HCT116 (cell line): ENCODE data around the gene NAV3.

ENCODE experiments used
- EZH2 ChIP-seq: fragments of 200-600 bp; sonication (generic); IDR thresholded peaks from 2 replicates; pipeline ENCODE4 v1.6.1; 2017; ENCODE audit warnings: antibody characterized with exemption, mixed run types
- EZH2phosphoT487 ChIP-seq: fragments of 200-600 bp; IDR thresholded peaks from 2 replicates; pipeline ENCODE4 v1.6.1; 2018; ENCODE audit warnings: antibody characterized with exemption, borderline replicate concordance
- JUND ChIP-seq: IDR thresholded peaks from 2 replicates; pipeline ENCODE4 v1.6.1; 2012
- POLR2A ChIP-seq: IDR thresholded peaks from 2 replicates; pipeline ENCODE4 v1.7.0; 2011; ENCODE audit warnings: borderline replicate concordance; ENCODE audit not compliant: insufficient read depth, insufficient read length; ENCODE audit errors: extremely low read depth
- POLR2AphosphoS5 ChIP-seq: IDR thresholded peaks from 2 replicates; pipeline ENCODE4 v1.6.1; 2011; ENCODE audit warnings: mild to moderate bottlenecking, low read depth, low read length, moderate library complexity
- SRF ChIP-seq: IDR thresholded peaks from 2 replicates; pipeline ENCODE4 v1.6.1; 2012; ENCODE audit warnings: low read depth
- TCF7L2 ChIP-seq: IDR thresholded peaks from 2 replicates; pipeline ENCODE4 v1.7.0; 2011; ENCODE audit warnings: borderline replicate concordance, inconsistent platforms; ENCODE audit not compliant: insufficient read depth, insufficient read length; ENCODE audit errors: extremely low read depth
- TF ChIP-seq, protein P1 (sequence below), 3 experiments: fragments of 200-600 bp in 1 of 3; sonication (generic) in 1 of 3; IDR thresholded peaks in 2 of 3; conservative IDR thresholded peaks in 1 of 3; 2 replicates each; pipeline ENCODE4 v1.5.1; 2012 to 2017; ENCODE audit warnings: low read depth in 2 of 3, low read length in 2 of 3, antibody characterized with exemption in 1 of 3, borderline replicate concordance in 1 of 3, control low read depth in 1 of 3, mild to moderate bottlenecking in 1 of 3, mixed read lengths in 1 of 3, mixed run types in 1 of 3, moderate library complexity in 1 of 3; ENCODE audit not compliant: insufficient read depth in 1 of 3
- TF ChIP-seq, protein P2 (sequence below): IDR thresholded peaks from 2 replicates; pipeline ENCODE4 v1.6.1; 2012; ENCODE audit warnings: low read depth
- TF ChIP-seq, protein P3 (sequence below): IDR thresholded peaks from 2 replicates; pipeline ENCODE4 v1.6.1; 2012

DNA sequence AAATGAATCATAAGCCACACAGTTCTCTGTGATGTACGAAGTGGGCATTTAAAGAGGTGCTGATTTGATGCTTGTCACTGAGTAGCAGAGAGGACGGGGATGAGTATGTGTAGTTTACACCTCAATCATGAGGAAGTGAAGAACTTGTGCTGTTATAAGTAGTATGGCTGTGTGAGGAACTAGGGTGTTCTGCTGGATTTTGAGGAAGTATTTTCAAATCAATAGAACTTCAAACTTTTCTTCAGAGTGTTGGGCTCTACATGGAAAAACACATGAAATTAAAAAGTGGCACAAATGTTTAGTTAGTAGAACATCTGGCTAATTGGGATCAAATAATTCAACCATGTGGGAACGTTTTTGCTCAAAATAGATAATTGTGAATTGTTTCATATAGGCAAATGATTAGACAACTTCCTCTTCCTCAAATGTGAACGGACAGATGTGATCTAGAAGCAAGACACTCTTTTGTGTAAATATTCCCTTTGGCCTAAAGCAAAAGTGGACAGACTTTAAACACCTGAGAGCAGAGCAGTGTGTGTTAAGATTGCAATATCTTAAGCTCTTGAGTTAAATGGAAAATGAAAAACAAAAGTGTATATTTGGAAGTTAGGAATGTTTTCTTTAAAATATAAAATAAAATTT is 168.5 kb downstream of the NAV3 start:
- TF ChIP-seq, protein P1, sequence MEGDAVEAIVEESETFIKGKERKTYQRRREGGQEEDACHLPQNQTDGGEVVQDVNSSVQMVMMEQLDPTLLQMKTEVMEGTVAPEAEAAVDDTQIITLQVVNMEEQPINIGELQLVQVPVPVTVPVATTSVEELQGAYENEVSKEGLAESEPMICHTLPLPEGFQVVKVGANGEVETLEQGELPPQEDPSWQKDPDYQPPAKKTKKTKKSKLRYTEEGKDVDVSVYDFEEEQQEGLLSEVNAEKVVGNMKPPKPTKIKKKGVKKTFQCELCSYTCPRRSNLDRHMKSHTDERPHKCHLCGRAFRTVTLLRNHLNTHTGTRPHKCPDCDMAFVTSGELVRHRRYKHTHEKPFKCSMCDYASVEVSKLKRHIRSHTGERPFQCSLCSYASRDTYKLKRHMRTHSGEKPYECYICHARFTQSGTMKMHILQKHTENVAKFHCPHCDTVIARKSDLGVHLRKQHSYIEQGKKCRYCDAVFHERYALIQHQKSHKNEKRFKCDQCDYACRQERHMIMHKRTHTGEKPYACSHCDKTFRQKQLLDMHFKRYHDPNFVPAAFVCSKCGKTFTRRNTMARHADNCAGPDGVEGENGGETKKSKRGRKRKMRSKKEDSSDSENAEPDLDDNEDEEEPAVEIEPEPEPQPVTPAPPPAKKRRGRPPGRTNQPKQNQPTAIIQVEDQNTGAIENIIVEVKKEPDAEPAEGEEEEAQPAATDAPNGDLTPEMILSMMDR (IDR thresholded peaks at IDR 0.05 in 2 of 3, conservative IDR thresholded peaks at IDR 0.05 in 1 of 3; ENCODE audit: borderline replicate concordance in 1 of 3, insufficient read depth in 1 of 3, low read depth in 2 of 3, low read length in 2 of 3), result no peak
- TF ChIP-seq POLR2A (no peak), EZH2 (no peak), POLR2AphosphoS5 (no peak), JUND (no peak), TCF7L2 (no peak), EZH2phosphoT487 (no peak), SRF (no peak)
- TF ChIP-seq, protein P2, sequence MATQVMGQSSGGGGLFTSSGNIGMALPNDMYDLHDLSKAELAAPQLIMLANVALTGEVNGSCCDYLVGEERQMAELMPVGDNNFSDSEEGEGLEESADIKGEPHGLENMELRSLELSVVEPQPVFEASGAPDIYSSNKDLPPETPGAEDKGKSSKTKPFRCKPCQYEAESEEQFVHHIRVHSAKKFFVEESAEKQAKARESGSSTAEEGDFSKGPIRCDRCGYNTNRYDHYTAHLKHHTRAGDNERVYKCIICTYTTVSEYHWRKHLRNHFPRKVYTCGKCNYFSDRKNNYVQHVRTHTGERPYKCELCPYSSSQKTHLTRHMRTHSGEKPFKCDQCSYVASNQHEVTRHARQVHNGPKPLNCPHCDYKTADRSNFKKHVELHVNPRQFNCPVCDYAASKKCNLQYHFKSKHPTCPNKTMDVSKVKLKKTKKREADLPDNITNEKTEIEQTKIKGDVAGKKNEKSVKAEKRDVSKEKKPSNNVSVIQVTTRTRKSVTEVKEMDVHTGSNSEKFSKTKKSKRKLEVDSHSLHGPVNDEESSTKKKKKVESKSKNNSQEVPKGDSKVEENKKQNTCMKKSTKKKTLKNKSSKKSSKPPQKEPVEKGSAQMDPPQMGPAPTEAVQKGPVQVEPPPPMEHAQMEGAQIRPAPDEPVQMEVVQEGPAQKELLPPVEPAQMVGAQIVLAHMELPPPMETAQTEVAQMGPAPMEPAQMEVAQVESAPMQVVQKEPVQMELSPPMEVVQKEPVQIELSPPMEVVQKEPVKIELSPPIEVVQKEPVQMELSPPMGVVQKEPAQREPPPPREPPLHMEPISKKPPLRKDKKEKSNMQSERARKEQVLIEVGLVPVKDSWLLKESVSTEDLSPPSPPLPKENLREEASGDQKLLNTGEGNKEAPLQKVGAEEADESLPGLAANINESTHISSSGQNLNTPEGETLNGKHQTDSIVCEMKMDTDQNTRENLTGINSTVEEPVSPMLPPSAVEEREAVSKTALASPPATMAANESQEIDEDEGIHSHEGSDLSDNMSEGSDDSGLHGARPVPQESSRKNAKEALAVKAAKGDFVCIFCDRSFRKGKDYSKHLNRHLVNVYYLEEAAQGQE, result no peak
- TF ChIP-seq, protein P3, sequence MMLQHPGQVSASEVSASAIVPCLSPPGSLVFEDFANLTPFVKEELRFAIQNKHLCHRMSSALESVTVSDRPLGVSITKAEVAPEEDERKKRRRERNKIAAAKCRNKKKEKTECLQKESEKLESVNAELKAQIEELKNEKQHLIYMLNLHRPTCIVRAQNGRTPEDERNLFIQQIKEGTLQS, result no peak
